ENCODE data around the gene POLR3E.
"Not testable (repeated sequence)": the region's sequence is repeated elsewhere in the genome, so short reads cannot be mapped to it uniquely, and the experiment has no call there.

The POLR3E gene

DNA sequence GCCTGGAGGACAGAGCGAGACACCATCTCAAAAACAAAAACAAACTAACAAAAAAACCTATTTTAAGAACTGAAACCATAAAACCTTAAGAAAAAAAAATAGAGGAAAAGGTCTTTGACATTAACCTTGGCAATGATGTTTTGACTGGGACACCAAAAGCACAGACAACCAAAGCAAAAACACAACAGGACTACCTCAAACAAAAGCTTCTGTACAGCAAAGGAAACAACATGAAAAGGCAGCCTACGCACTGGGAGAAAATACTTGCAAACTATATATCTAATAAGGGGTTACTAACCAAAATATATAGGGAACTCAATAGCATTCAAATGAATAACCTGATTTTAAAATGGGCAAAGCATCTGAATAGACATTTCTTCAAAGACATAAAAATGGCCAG, 44.9 kb downstream of the POLR3E start:
- TF ChIP-seq, protein P1, sequence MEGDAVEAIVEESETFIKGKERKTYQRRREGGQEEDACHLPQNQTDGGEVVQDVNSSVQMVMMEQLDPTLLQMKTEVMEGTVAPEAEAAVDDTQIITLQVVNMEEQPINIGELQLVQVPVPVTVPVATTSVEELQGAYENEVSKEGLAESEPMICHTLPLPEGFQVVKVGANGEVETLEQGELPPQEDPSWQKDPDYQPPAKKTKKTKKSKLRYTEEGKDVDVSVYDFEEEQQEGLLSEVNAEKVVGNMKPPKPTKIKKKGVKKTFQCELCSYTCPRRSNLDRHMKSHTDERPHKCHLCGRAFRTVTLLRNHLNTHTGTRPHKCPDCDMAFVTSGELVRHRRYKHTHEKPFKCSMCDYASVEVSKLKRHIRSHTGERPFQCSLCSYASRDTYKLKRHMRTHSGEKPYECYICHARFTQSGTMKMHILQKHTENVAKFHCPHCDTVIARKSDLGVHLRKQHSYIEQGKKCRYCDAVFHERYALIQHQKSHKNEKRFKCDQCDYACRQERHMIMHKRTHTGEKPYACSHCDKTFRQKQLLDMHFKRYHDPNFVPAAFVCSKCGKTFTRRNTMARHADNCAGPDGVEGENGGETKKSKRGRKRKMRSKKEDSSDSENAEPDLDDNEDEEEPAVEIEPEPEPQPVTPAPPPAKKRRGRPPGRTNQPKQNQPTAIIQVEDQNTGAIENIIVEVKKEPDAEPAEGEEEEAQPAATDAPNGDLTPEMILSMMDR (IDR thresholded peaks at IDR 0.05; ENCODE audit: insufficient read depth, low read depth, low read length, missing control alignments): no peak
- DNase-seq (ENCODE audit: low read depth): no peak

DNA sequence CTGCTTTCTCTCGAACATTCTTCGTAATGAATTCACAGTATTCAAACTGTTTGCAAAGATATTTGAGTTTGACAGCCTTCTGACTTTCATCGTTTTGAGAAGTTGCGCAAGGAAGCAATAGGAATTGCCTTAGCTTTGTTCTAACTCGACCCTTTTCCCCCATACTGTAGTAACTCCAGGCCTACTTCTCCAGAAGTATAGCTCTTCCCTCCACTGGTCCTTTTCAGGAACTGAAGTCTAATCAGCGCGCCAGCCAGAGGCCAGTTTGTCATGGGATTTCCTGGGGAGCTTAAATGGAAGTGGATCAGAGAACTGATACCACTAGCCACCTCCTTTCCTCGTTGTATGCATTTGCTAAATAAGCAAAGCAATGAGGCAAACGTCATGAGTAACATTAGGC, 49.3 kb downstream of the POLR3E start:
- no peak overlapping the region for H3K4me3 ChIP-seq (ENCODE audit: low read depth, low read length)
- no peak for DNase-seq (ENCODE audit: low read depth)
- TF ChIP-seq, protein P1 (IDR thresholded peaks at IDR 0.05; ENCODE audit: insufficient read depth, low read depth, low read length, missing control alignments): no peak

More for the DNA sequence above, 44.9 kb downstream of the POLR3E start:
- no peak overlapping the region for H3K4me3 ChIP-seq (ENCODE audit: low read depth, low read length)

DNA sequence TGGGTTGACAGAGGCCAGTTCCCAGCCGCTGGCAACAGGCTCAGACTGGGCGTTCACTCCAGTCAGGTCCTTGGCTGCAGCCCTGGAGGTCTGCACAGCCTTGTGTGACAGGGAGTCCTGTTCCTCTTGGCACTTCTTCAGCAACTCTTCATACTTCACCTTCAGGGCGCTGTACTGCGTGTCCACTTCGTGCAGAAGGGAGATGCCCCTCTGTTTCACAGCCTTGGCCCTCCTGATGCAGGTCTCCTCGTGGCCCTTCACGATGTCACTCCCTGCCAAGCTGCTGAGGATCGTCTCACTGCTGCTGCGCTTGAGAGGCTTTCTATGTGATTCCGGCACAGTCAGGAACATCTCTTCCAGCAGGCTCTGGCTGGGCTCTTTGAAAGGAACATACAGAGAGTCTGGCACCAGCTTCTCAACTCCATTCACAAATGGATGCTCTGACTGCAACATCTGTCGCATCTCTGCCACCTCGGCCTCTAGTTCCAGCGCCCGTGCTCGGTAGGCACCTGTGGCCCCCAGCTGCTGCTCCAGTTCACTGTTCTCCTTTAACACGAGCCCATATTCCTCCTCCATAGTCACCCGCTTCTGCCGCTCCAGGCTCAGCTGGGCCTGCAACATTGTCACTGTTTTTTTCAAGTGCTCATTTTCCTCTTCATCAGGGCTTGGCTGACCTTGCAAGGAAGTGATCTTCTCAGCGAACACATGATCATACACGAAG, 50.1 kb downstream of the POLR3E start:
- no peak overlapping the region for H3K4me3 ChIP-seq (ENCODE audit: low read depth, low read length)
- TF ChIP-seq, protein P1 (IDR thresholded peaks at IDR 0.05; ENCODE audit: insufficient read depth, low read depth, low read length, missing control alignments): no peak
- no peak for DNase-seq (ENCODE audit: low read depth)

DNA sequence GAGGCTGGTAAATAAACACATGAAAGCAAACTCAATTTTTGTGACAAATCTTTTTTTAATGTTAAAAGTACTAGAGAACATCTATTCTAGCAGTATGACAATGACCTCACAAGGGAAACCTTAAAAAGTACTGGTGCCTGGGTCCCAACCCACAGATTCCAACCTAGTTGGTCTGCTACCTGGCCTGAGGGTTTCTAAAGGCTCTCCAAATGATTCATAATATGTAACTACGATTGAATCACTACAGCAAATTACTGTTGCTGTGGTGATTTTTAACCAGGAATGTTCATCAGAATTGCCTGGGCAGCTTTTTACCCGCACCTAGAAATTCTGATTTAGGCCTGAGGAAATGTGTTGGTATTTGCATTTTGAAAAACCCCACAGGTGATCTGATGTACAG, 51.1 kb downstream of the POLR3E start:
- no peak for DNase-seq (ENCODE audit: low read depth)
- TF ChIP-seq, protein P1 (IDR thresholded peaks at IDR 0.05; ENCODE audit: insufficient read depth, low read depth, low read length, missing control alignments): no peak
- no peak overlapping the region for H3K4me3 ChIP-seq (ENCODE audit: low read depth, low read length)

DNA sequence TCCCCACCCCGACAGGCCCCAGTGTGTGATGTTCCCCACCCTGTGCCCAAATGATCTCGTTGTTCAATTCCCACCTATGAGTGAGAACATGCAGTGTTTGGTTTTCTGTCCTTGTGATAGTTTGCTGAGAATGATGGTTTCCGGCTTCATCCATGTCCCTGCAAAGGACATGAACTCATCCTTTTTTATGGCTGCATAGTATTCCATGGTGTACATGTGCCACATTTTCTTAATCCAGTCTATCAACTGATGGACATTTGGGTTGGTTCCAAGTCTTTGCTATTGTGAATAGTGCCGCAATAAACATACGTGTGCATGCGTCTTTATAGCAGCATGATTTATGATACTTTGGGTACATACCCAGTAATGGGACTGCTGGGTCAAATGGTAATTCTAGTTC, 53.8 kb downstream of the POLR3E start:
- not testable (repeated sequence) for DNase-seq (ENCODE audit: low read depth); H3K4me3 ChIP-seq (ENCODE audit: low read depth, low read length)

DNA sequence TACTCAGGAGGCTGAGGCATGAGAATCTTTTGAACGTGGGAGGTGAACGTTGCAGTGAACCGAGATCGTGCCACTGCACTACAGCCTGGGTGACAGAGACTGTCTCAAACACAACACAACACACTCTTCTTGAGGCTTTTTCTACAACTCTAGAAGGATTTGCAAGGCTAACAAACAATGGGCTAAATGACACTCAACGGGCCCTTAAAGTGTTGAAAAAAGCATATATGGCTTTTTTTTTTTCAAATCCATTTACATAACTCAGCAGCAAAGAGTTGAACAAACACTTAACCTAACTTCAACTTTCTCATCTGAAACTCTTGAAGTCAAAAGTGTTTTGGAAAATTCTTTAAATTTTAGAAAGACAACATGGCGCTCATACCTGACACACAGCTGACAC, 54.9 kb downstream of the POLR3E start:
- H3K4me3 ChIP-seq (ENCODE audit: low read depth, low read length): no peak overlapping the region
- no peak for DNase-seq (ENCODE audit: low read depth)
- TF ChIP-seq, protein P1 (IDR thresholded peaks at IDR 0.05; ENCODE audit: insufficient read depth, low read depth, low read length, missing control alignments): no peak

DNA sequence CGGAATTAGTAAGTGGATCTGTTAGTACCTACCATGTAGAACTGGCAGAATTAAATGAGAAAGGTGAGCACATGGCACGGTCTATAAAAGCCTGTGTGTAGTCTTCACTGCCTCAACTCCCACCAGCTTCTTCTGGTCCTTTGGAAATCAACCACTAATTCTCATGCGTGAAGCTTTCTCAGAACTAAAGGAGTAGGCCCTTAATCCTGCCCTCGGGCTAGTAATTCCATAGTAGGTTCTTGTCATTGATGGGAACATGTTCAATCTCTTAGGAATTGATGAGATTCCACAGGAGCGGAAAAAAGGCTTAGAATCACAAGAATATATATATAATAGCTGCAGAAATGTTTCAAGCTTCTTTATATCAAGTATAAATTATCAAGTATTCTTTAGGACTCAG, 55.5 kb downstream of the POLR3E start:
- TF ChIP-seq, protein P1 (IDR thresholded peaks at IDR 0.05; ENCODE audit: insufficient read depth, low read depth, low read length, missing control alignments): no peak
- no peak for DNase-seq (ENCODE audit: low read depth)
- no peak overlapping the region for H3K4me3 ChIP-seq (ENCODE audit: low read depth, low read length)
